ENCODE measurements around the gene HMG20B.
"Not testable (repeated sequence)": the region's sequence is repeated elsewhere in the genome, so short reads cannot be mapped to it uniquely, and the experiment has no call there.

HMG20B gene

DNA sequence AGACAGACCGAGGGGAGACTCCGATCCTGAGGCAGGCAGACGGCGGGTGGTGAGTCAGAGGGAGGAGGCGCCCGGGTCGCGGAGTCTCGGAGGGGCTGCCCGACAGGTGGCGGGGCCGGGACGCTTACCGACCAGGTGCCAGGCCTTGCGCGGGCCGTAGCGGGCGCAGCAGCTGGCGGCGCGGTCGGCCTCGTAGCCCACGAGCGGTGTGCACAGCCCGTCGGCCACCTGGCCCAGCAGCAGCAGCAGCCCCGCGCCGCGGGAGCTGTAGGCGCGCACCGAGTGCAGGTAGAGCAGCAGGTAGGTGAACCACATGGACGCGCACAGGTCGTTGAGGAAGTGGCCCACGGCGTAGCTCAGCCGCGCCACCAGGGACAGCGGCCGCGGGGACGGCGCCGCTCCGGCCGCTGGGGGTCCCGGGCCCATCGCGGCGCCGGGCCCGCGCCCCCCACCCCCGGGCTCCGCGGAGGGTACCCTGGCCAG lies 15.7 kb upstream of the HMG20B start:
- DNase-seq, result peak in 3 of 4 experiments; percentile 29 to 61 (median 34)

DNA sequence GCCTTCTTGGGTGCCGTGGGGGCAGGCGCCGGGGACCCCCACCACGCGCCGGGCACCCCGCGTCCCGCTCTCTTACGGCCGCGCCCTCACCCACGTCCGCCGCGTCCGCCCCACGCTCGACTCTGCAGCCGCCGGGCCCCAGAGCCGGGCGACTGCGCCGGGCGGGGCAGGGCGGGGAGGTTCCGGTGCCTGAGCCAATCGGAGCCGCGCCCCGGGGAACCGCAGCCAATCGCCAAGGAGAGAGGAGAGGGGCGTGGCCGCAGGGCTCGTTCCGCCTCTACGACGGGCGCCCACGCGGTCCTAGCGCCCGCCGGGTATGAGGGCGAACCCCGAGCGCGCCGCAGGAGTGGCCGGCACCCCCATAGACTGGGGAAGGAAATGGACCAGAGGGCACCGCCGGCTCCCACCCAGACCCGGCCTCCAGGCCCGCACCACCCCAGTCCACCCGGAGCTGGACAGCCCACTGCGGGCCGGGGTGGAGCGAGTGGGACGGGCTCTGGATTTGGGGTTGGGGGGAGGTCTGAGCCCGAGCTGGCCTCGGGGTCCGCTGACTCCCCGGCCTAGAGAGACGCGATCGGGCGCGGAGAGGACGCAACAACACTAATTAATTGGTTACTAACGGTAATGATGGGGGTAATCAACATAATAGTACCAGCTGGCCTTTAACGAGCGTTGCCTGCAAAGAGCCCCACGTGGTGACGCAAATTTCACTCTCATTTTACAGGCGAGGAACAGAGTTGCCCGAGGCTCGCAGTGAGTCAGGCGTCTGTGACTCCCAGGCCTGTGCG lies 15.1 kb upstream of the HMG20B start, which contains the start of gene MFSD12:
MFSD12 (minus strand) TSS at position 126 of the 788 bp plus-strand sequence. CDS start 183 bp downstream, outside the sequence.
- DNase-seq, result peak; percentile 86 to 95 (median 90)

DNA sequence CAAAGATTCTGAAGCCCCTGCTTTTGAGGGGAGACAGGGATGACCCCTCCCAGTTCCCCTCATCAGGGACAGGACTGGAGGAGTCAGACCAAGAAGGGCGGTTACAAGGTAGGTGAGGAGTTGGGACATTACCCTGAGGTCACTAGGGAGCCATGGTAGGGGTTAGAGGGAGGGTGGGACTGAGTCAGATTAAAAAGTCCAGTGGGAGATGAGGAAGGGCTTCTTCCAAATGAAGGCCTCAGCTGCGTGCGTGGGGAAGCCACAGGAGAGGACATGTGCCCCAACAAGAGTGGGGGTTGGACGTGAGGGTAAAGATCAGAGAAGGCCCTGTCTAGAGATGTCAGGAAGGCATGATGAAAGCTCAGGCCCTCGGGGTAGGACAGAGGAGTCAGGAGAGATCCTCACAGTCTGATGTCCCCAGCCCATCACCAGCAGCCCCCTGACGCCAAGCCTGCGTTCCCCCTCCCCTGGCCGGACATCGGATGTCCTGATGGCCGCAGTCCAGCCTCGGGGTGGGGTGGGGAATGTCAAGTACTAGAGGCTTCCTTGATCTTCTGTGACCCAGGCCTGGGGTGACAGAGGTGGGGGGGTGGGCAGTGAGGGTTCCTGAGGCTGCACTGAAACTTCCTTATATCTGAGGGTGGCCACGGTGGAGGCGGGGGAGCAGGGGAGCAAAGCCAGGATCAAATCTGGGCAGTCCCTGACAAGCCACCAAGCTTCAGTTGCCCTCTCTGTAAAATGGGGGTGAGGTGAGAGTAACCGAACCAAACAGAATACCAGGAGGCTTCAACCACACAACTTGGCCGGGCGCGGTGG lies 8.8 kb upstream of the HMG20B start:
- DNase-seq, result no peak

DNA sequence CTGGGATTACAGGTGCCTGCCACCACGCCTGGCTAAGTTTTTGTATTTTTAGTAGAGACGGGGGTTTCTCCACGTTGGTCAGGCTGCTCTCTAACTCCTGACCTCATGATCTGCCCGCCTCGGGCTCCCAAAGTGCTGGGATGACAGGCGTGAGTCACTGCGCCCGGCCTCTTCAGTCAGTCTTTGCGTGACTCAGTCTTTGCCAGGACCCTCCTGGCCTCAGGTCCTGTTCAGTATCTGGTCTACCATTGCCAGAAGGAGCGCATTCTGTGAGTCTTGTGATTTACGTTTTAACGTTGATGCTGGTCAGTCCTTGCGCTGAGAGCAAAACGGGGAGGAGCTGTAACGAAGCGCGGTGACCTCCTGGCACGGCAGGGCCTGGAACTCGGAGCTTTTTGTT lies 7.6 kb upstream of the HMG20B start:
- DNase-seq, result no peak

DNA sequence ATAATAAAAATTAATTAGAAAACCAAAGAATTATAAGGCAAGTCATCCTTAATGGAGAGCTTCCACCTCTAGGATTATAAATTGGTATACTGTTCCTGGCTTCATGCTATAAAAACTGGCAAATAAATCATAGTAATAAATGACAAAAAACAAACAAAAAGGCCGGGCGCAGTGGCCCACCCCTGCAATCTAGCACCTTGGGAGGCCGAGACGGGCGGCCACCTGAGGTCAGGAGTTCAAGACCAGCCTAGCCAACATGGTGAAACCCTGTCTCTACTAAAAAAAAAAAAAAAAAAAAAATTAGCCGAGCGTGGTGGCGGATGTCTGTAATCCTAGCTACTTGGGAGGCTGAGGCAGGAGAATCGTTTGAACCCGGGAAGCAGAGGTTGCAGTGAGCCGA lies 2.7 kb upstream of the HMG20B start:
- not testable (repeated sequence) for DNase-seq

DNA sequence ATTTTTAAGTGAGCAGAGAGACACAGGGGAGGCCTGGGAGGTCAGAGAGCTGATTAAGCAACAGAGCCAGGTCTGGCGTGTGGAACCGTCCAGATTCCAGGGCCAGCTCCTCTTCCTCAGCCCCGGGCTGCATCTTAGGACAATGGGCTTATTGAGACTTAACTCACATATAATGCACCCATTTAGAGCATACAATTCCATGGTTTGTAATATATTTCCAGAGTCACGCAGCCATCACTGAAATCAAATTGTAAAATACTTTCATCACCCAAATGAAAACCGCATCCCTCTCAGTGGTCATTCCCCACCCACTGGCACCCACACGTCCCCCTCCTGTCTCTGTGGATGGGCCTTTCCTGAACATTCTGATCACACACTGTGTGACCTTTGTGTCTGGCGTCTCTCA lies 2.1 kb upstream of the HMG20B start:
- DNase-seq, result no peak

DNA sequence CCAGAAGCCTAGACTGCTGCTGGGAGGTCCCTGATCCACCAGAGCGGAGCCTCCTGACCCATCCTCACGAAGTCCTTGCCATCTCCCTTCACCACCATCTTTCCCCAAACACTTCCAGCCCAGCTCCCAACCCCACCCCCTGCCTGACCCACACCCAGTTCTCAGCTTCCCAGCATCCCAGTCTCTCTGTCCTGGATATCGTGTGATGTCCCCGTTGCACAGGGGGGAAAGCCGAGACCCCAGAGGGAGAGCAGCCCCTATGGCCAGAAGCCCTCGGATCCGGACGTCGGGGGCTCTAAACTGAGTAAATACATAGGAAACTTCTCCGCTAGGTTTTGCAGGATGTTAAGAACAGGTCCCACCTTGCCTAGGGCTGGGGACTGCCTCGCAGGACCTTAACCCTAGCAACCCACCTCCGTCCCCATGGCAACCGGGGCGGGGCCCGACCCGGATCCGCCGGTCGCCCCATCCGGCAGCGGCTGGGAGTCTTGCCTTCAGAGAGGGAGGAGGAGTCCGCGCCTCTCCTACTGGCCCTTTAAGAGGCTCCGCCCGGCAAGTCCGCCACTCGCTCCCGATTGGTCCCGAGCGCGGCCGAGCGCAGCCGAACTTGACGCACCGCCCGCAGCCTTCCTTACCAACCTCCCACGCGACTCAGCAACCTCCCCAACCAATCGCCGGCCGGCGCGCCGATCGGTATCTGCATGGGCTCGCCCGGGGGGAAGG lies 451 bp upstream of the HMG20B start:
- DNase-seq, result peak; percentile 98 to 99 (median 98)

DNA sequence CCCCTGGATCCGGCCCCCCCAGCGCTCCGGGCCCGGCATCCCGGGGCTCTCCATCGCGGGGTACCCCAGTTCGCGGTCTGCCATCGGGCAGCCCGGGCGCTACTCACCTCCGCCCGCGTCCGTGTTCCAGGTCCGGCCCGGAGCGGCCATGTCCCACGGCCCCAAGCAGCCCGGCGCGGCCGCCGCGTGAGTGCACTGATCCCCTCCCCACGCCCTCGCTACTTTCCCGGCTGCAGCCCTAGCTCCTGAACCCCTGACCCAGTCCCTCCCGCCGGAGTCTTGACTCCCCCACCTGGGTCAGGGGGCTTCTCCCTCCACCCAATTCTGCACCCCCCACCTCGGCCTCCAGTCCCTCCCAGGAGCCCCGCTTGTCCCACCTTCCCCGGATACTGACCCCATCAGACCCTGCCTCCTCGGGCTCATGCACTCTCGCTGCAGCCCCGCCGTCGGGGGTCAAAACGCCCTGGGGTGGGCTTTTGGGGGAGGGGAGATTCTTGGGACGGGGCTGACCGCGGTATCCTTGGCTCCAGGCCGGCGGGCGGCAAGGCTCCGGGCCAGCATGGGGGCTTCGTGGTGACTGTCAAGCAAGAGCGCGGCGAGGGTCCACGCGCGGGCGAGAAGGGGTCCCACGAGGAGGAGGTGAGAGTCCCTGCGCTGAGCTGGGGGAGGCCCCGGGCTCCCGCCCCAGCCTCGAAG lies 566 bp downstream of the HMG20B start:
- DNase-seq, result no peak

DNA sequence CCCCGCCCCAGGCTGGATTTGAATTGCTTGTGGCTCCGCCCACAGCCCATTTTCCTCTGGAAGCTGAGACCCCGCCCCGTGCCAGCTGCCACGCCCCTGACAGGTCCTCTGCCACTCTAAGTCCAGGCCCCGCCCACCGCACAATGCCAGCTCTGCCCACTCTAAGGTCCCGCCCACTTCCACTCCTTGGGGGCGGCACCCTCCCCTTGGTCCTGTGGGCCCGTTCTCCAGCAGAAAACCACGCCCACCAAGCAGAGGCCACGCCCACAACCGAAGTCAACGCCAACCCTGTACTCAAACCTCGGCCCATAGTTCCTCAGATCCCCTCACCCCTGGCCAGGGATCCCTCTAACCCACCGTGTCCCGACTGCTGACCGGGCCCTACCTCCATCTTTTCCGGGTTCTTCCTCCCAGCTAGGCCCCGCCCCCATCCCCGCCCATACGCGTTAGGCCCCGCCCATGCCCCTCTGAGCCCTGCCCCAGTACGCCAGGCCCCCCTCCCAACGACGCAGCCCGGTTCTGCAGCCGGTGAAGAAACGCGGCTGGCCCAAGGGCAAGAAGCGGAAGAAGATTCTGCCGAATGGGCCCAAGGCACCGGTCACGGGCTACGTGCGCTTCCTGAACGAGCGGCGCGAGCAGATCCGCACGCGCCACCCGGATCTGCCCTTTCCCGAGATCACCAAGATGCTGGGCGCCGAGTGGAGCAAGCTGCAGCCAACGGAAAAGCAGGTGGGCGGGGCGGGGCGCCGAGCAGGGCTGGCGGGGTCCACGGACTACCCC lies 1.3 kb downstream of the HMG20B start:
- peak; percentile 42 to 62 (median 51) for DNase-seq

DNA sequence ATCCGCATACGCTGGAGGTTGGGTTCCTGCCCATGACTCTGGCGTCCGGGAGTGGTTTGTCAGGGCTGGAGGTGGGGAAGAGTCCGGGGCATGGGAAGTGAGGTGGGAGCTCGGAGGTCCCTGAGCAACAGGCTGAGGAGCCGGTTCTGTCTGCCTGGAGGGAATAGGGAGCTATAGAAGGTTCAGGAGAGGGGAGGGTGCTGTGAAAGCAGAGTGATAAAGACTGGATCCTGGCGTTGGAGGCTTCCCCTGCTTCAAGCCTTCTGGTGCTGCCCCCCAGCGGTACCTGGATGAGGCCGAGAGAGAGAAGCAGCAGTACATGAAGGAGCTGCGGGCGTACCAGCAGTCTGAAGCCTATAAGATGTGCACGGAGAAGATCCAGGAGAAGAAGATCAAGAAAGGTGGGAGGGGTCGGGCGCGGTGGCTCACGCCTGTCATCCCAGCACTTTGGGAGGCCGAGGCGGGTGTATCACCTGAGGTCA lies 2.6 kb downstream of the HMG20B start:
- no peak for DNase-seq

DNA sequence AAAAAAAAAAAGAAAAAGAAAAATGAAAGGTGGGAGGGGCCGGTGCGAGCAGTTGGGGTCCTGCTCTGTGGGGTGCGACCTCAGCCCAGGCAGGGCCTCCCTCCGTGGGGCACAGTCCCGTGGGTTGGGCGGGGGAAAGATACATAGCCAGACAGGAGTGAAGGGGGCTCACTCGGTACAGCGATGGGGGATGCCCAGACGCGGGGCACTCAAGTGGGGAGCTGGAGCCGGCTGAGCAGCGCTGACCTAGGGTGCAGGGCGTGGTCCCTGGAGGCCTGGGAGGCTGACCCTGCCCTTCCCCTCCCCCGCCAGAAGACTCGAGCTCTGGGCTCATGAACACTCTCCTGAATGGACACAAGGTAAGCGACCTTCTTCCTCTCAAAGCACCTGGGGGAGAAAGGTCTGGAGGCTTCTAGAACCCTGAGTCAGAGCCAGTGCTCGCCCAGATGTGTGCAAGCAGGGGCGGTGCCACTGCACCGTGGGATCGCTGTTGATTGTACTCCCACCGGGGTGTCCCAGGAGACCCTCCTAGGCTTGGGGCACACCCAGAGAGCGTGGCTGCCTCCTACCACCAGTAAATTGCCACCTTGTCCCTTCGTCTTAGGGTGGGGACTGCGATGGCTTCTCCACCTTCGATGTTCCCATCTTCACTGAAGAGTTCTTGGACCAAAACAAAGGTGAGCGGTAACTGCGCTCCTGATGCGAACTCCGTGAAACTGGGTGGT lies 3.4 kb downstream of the HMG20B start:
- no peak for DNase-seq

DNA sequence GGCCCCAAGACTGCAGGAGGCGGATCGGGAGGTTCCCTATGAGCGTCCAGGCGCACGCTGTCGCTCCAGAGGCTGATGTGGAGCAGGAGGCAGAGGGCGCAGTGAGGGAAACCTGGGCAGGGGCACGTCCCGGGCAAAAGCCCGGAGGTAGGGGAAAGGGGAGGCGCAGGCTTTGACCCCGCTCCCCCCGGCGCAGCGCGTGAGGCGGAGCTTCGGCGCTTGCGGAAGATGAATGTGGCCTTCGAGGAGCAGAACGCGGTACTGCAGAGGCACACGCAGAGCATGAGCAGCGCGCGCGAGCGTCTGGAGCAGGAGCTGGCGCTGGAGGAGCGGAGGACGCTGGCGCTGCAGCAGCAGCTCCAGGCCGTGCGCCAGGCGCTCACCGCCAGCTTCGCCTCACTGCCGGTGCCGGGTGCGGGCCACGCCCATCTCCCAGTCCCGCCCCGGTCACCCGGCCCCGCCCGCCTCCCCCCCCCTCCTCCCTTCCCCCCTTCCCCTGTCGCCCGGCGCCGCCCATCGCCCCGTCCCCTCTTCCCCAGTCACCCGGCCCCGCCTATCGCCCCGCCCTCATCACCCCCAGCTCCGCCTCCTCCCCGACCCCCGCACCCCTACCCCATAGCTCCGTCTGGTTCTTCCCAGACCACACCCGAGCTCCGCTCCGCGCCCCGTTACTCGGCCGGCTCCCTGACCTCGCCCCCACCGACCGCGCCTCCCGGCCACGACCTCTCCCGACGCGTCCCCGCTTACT lies 4.1 kb downstream of the HMG20B start:
- no peak for DNase-seq

DNA sequence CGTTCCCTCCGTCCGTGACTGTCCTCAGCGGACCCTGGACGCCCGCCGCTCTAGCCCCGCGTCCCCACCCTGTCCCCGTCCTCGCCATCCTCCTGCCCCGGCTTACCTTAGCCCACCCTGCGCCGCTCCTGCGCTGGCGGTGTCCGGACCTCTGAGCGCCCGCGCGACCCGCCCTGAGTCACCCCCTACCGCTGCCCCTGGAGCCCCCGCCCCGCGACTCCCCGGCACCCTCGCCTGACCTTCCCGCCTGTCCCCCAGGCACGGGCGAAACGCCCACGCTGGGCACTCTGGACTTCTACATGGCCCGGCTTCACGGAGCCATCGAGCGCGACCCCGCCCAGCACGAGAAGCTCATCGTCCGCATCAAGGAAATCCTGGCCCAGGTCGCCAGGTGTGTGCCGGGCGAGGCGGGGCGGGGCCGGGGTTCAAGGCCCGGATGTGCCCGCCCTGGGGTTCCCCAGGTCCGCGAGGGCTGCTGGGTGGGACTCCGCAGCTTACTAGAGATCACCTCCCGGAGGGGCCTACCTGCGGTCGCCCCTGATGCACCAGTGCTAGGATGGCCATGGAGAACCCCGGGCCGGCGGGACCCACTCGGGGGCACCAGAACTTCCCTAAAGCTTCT lies 5.1 kb downstream of the HMG20B start:
- no peak for DNase-seq

DNA sequence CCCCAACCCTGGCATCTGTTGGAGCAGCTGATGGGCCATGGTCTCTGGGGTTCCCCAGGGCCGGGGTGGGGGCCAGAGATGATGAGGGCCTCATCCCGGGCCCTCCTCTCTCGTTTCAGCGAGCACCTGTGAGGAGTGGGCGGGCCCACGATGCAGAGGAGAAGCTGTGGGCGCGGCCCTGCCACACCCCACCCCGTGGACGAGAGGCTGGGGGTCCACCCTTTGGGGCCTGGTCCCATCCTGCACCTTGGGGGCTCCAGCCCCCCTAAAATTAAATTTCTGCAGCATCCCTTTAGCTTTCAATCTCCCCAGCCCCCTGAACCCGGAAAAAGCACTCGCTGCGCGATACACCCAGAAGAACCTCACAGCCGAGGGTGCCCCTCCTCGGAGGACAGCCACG lies 5.6 kb downstream of the HMG20B start:
- DNase-seq, result no peak

DNA sequence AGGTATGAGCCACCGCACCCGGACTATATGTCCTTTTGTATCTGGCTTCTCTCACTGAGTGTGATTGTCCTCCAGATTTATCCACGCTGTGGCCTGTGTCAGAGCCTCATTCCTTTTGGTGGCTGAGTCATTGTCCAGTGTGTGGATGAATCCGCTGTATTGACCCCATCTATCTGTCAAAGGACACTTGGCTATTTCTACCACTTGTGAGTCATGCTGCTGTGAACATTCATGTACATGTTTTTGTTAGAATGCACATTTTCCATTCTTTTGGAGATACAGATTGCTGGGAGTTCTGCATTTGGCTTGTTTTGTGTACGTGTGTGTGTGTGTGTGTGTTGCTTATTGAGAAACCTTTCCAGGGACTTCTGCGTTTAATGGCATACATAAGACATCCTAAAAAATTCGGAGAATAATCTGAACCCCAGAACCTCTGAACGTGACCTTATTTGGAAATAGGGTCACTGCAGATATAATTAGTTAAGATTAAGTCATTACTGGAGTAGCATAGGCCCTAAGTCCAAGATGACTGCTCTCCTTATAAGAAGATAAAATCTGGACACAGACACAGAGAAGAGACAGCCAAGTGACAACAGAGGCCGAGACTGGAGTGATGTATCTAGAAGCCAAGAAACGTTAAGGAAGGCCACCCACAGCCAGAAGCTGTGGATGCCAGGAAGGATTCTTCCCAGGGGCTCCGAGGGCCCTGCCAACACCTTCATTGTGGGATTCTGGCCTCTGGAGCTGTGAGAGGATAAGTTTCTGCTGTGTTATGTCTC lies 7.6 kb downstream of the HMG20B start:
- no peak for DNase-seq

DNA sequence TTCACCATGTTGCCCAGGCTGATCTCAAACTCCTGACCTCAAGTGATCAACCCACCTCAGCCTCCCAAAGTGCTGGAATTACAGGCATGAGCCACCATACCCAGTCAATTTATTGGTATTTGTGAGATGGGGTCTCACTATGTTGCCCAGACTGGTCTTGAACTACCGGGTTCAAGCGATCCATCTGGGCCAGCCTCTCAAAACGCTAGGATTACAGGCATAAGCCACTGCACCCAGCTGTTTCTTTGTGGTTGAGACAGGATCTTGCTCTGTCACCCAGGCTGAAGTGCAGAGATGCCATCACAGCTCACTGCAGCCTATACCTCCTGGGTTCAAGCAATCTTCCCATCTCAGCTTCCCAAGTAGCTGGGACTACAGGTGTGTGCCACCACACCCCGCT lies 9.0 kb downstream of the HMG20B start:
- DNase-seq, result not testable (repeated sequence)

DNA sequence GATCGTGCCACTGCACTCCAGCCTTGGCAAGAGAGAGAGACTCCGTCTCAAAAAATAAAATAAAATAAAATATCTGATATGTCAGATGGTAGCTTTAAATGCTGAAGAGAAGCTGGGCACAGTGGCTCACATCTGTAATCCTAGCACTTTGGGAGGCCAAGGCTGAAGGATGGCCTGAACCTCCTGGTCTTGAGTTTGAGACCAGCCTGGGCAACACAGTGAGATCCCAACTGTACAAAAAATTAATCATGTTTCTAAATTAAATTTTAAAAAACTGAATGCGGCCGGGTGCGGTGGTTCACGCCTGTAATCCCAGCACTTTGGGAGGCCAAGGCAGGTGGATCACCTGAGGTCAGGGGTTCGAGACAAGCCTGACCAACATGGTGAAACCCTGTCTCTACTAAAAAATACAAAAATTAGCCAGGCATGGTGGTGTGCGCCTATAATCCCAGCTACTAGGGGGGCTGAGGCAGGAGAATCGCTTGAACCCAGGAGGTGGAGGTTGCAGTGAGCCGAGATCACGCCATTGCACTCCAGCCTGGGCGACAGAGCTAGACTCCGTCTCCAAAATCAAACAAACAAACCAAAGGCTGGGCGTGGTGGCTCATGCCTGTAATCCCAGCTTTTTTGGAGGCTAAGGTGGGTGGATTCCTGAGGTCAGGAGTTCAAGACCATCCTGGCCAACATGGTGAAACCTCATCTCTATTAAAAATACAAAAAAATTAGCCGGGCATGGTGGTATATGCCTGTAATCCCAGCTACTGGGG lies 11.5 kb downstream of the HMG20B start:
- not testable (repeated sequence) for DNase-seq

All from activated CD4-positive, CD25-positive, alpha-beta regulatory T cell (primary cell).